Adrenal gland (tissue), 12 donors: ENCODE results near the gene ZBTB7C. TPM values are rescaled to one million over a fixed set of nuclear protein-coding genes. Genes with fewer than 3 reads are reported as not detected.

ENCODE experiments used
- DNase-seq, 7 donors: peaks; one replicate each; pipeline ENCODE4 v3.0.0-alpha.2; 2019 to 2020
- H3K27ac ChIP-seq, 5 donors: fragments of 200-600 bp; sonication (generic) in 4 of 5; 1 replicate in 3 of 5; 2 replicates in 2 of 5; pipeline versions ENCODE4 v1.5.1 to v1.8.0; 2016 to 2020; ENCODE audit warnings: mild to moderate bottlenecking in 1 of 5
- H3K27me3 ChIP-seq: fragments of 200-600 bp; 2 replicates; pipeline ENCODE4 v1.8.0; 2021
- H3K36me3 ChIP-seq, 2 donors: fragments of 200-600 bp; replicated peaks in 1 of 2; 1 replicate in 1 of 2; 2 replicates in 1 of 2; pipeline versions ENCODE4 v1.5.1 to v1.8.0; 2018 to 2022
- H3K4me1 ChIP-seq, 2 donors: fragments of 200-600 bp; replicated peaks in 1 of 2; 1 replicate in 1 of 2; 2 replicates in 1 of 2; pipeline versions ENCODE4 v1.5.1 to v1.8.0; 2018 to 2021
- H3K4me3 ChIP-seq, 4 donors: fragments of 200-600 bp; sonication (generic) in 3 of 4; one replicate each; pipeline ENCODE4 v1.5.1; 2016 to 2018
- H3K9me3 ChIP-seq, 3 donors: fragments of 200-600 bp; sonication (generic) in 1 of 3; replicated peaks in 1 of 3; 1 replicate in 2 of 3; 2 replicates in 1 of 3; pipeline versions ENCODE4 v1.5.1 to v1.8.0; 2016 to 2021
- POLR2A ChIP-seq, 2 donors: fragments of 450-650 bp; IDR thresholded peaks; one replicate each; pipeline ENCODE4 v1.6.1; 2017; ENCODE audit warnings: antibody characterized with exemption in 2 of 2, mild to moderate bottlenecking in 2 of 2, moderate library complexity in 1 of 2
- WGBS, 4 donors: extraction: QIAGEN DNeasy Blood & Tissue Kit in 2 of 4; methylation state at CpG; one replicate each; pipeline versions ENCODE4 v1.1.5 to v1.1.7; 2013 to 2017; 5-methylcytosine and 5-hydroxymethylcytosine counted together
- intact Hi-C, 2 donors: fragments of 100-400 bp; cut with DNase I; formaldehyde crosslinking; loops; one replicate each; pipeline versions ENCODE4 v1.14.1 to v1.15.0; 2022 to 2023
- polyA plus RNA-seq, 3 donors: library from polyadenylated mRNA; stranded (reverse); fragments of 200-250 nt in 2 of 3; fragments of 350-450 nt in 1 of 3; fragmentation: Illumina TruSeq in 1 of 3; extraction: RNeasy Lipid Tissue Mini Kit (QIAGEN cat#74804) in 1 of 3; gene quantifications; one replicate each; pipeline ENCODE4 v1.2.3, GENCODE V29; 2013 to 2014
- total RNA-seq, 9 donors: library from RNA; depleted of rRNA in 4 of 9; stranded (reverse); fragments of >200 nt in 4 of 9; fragments of 120-200 nt in 1 of 9; fragmentation: NEBNext Ultra II Directional in 1 of 9; extraction: Animal tissue kit (Norgen Biotek cat#: 25700) in 1 of 9; gene quantifications; one replicate each; pipeline versions ENCODE4 v1.1.0 to v1.2.4, GENCODE V29; 2013 to 2023
- TF ChIP-seq, protein P1 (sequence below), 6 experiments: fragments of 450-650 bp in 4 of 6; fragments of 200-600 bp in 2 of 6; sonication (generic) in 1 of 6; IDR thresholded peaks; 1 replicate in 5 of 6; 2 replicates in 1 of 6; pipeline versions ENCODE4 v1.5.1 to v1.8.0; 2016 to 2021; ENCODE audit warnings: antibody characterized with exemption in 6 of 6, mild to moderate bottlenecking in 2 of 6, moderate library complexity in 1 of 6
- donor health status: healthy with polysubstance abuse.
- donor health status: Bipolar disorder and iron deficiency.
- donor health status: DM: yes; HTN: yes; CAD: no.
- donor health status: DM: no; HTN: no; CAD: no.
- donor health status: DM: no; HTN: no; CAD: no.
- donor health status: DM: yes; HTN: yes; CAD: no.

The ZBTB7C gene
- total and polyA plus RNA-seq, 12 donors: 5.2 to 42.8 (median 26.8) TPM

DNA sequence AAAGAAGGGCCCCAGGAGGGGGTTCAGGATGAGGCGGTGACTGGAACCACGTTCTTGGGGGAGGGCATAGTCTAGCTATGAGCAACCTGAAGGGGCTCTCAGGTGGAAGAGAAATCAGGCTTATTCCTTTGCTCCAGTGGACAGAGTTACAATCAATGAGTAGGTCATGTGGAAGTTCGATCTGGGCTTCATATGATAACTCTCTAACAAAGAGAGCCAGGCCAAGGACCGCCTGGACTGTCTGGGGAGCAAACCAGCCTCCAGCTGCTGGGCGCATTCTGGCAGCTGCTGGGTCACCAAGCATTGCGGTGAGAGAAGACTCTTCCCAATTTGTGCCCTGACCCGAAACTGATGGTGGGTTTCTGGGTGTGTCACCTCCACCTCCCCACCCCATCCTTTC lies 298.4 kb downstream of the ZBTB7C start:
- Histone ChIP-seq H3K36me3 (no peaks in the 10 kb centered on the region), H3K4me1 (peaks cover 6 to 9% of the 10 kb centered on the region in 2 donors), H3K9me3 (no peaks in the 10 kb centered on the region), H3K27me3 (no peaks in the 10 kb centered on the region), H3K27ac (no peak overlapping the region), H3K4me3 (no peak overlapping the region)
- WGBS, 4 donors: 79 to 100% (median 89%) methylated on average over 5 to 7 of the region's 7 CpGs
- TF ChIP-seq POLR2A (IDR thresholded peaks at IDR 0.05): no peak
- TF ChIP-seq, protein P1, sequence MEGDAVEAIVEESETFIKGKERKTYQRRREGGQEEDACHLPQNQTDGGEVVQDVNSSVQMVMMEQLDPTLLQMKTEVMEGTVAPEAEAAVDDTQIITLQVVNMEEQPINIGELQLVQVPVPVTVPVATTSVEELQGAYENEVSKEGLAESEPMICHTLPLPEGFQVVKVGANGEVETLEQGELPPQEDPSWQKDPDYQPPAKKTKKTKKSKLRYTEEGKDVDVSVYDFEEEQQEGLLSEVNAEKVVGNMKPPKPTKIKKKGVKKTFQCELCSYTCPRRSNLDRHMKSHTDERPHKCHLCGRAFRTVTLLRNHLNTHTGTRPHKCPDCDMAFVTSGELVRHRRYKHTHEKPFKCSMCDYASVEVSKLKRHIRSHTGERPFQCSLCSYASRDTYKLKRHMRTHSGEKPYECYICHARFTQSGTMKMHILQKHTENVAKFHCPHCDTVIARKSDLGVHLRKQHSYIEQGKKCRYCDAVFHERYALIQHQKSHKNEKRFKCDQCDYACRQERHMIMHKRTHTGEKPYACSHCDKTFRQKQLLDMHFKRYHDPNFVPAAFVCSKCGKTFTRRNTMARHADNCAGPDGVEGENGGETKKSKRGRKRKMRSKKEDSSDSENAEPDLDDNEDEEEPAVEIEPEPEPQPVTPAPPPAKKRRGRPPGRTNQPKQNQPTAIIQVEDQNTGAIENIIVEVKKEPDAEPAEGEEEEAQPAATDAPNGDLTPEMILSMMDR (IDR thresholded peaks at IDR 0.05): no peak
- intact Hi-C loops: no loop called here
- no peak for DNase-seq

DNA sequence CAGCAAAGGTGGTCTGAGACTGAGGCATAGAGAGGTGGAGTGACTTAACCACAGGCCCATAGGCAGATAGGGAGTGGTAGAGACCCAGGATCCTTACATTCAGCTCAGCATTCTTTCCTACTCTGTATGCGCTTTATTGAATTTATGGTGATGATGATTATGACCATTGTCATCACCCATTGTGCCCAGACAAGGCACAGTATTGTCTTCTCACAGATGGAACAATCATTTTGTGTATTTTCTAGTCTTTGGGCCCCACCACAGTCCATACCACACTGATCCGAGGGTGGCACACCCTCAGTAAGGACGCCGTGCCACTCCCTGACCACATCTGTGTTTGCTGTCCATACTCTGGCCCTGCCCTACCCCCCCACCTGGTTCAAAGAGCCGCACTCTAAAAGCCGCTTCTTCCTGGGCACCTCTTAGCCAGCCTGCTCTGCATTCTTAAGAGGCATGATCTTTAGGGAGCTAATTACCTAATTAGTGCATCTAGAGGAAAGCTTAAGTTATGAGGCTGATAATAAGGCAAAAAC lies 299.2 kb downstream of the ZBTB7C start:
- WGBS, 4 donors: 64 to 95% (median 79%) methylated on average over 6 of the region's 6 CpGs
- intact Hi-C loops: no loop called here
- DNase-seq: no peak
- Histone ChIP-seq H3K27me3 (no peaks in the 10 kb centered on the region), H3K4me1 (peaks cover 6 to 9% of the 10 kb centered on the region in 2 donors), H3K4me3 (no peak overlapping the region), H3K36me3 (no peaks in the 10 kb centered on the region), H3K9me3 (no peaks in the 10 kb centered on the region), H3K27ac (no peak overlapping the region)
- no peak for TF ChIP-seq POLR2A (IDR thresholded peaks at IDR 0.05)

DNA sequence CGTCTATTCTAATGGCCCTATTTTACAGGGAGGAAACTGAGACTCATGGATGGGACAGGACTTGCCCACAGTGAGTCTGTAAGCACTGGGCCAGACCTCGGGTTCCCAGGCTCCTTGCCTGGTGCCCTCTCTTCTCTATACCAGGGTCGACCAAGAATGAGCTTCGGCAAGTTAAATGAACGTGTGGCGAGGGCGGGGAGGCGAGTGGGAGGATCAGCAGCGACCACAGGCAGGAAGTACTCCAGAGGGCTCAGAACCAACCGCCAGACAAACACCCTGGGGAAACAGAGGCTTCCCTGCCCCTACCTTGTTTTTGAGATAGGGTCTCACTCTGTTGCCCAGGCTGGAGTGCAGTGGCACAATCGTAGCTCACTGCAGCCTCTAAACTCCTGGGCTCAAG lies 301.0 kb downstream of the ZBTB7C start:
- TF ChIP-seq, protein P1 (IDR thresholded peaks at IDR 0.05): no peak
- TF ChIP-seq POLR2A (IDR thresholded peaks at IDR 0.05): no peak
- Histone ChIP-seq H3K27ac (no peak overlapping the region), H3K4me1 (peaks cover 6 to 9% of the 10 kb centered on the region in 2 donors), H3K4me3 (no peak overlapping the region), H3K36me3 (no peaks in the 10 kb centered on the region), H3K27me3 (no peaks in the 10 kb centered on the region), H3K9me3 (no peaks in the 10 kb centered on the region)
- intact Hi-C loops: no loop called here
- no peak for DNase-seq
- 91 to 97% (median 94%) methylated on average over 10 to 11 of the region's 11 CpGs for WGBS, 4 donors

DNA sequence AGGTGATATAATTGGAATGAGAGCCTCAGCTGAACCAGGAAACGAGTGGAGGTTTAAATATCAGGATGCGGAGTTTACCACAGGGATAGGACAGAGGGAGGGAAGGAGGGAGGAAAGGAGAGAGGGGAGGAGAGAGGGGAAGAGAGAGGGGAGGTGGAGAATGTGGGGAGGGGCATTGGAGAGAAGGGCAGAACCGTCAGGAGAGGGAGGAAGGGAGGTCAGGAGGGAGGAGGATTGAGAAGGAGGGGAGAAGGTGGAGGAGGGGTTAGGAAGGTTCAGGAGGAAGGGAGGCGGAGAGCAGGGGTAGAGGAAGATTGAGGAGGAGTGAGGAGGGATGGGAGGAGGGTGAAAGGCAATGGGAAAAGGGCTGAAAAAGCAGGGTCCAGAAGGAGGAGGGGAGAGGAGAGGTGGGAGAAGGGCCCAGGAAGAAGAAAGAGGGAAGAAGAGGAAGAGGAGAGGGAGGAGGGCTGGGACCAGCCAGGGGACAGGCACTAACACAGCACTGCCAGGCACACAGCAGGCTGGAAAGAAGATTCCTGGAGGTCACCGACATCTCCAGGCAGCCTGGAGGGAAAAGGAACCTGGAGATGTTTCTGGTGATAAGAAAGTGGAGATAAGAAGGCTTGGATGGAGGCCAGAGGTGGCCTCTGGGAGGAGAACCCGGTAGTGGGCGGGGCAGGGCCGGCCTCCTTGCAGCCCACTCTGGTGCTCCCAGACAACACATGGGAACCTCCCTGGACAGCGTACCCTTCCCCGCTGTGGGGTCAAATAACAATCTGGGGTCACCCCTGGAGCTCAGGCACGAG lies 302.0 kb downstream of the ZBTB7C start:
- DNase-seq: peak in 6 of 7 donors; percentile 43 to 69 (median 58)
- intact Hi-C loops: no loop called here
- Histone ChIP-seq H3K9me3 (no peaks in the 10 kb centered on the region), H3K4me3 (no peak overlapping the region), H3K27me3 (no peaks in the 10 kb centered on the region), H3K27ac (no peak overlapping the region), H3K4me1 (peaks cover 6 to 9% of the 10 kb centered on the region in 2 donors), H3K36me3 (no peaks in the 10 kb centered on the region)
- TF ChIP-seq POLR2A (IDR thresholded peaks at IDR 0.05): no peak
- TF ChIP-seq, protein P1 (IDR thresholded peaks at IDR 0.05): no peak
- WGBS, 4 donors: 43 to 50% (median 49%) methylated on average over 11 of the region's 11 CpGs
